CD4-positive, alpha-beta T cell treated with Interleukin-17A for 1 hour (primary cell): Measurements from ENCODE around the gene DNAJC30.
"Not testable (repeated sequence)": the region's sequence is repeated elsewhere in the genome, so short reads cannot be mapped to it uniquely, and the experiment has no call there.

ENCODE experiments used
- DNase-seq: peaks from one replicate; pipeline ENCODE4 v3.0.0-alpha.2; 2020

The DNAJC30 gene

DNA sequence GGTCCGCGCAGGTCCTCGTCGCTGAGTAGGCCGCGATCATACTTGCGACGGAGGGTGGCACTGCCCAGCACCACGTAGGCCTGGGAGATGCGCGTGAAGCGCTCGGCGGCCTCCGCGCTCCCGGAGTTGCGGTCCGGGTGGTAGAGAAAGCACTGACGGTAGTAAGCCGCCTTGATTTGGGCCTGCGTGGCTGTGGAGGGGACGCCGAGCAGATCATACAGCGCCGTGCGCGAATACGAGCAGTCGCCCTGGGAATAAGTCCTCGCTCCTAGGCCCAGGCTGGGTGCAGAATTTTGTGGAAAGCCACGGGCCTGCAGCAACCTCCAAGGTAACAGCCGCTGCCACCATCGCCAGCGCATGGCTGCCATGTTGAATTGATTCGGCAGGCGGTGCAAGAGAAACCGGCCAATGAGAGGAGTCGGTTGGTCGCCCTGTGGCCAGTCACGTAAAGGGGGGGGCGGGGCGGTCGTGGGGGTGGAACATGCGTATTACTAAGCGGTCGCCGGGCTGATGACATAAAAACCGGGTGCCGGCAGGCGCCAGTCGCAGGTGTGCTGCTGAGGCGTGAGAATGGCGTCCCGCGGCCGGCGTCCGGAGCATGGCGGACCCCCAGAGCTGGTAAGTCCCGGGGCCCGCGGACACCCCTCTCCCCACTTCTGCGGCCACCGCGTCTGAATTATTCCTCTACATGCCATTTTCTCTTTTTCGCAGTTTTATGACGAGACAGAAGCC lies at the start of gene DNAJC30, which contains the start of gene BUD23:
DNAJC30 (minus strand) TSS at position 398 of the 732 bp plus-strand sequence; CDS start at position 368, 30 bp downstream.
BUD23 (plus strand) TSS at position 542 of the 732 bp plus-strand sequence; CDS start at position 571, 29 bp downstream.
- DNase-seq = peak; percentile 96

- DNase-seq = no peak
Measured at GRCh38 chr7:73732397-73732796, 49.1 kb upstream of the DNAJC30 start.

GRCh38 chr7:73730485-73730884 lies 47.2 kb upstream of the DNAJC30 start:
- DNase-seq = no peak

DNA sequence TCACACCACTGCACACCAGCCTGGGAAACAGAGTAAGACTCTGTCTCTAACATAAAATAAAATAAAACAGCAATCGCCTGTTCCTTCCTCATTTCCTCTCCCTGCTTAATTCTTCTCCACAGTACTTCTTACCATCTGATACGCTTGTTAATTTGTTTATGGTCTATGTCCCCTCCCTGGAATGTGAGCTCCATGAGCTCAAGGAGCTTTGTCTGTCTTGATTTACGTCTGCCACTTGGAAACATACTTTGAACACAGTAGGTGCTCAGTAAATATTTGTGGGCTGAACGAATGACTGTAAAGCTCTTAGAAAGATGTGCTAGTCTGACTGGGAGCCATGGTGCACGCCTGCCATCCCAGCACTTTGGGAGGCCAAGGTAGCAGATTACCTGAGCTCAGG lies 45.3 kb upstream of the DNAJC30 start:
- no peak for DNase-seq

GRCh38 chr7:73727952-73728351 lies 44.7 kb upstream of the DNAJC30 start:
- DNase-seq = no peak

DNA sequence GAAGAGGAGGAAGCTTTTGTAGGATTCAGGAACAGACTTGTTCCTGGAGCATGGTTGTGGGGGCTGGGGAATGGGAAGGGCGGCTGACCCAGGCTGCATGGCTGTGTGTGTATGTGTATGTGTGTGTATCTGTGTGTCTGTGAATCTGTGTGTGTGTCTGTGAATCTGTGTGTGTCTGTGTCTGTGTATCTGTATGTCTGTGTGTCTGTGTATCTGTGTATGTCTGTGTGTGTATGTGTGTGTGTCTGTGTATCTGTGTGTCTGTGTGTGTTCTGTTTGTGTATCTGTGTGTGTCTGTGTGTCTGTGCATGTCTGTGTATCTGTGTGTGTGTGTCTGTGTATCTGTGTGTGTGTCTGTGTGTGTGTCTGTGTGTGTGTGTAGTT lies 42.8 kb upstream of the DNAJC30 start:
- DNase-seq = no peak

- no peak for DNase-seq
Measured at GRCh38 chr7:73723813-73724212, 40.6 kb upstream of the DNAJC30 start.

- no peak for DNase-seq
Measured at GRCh38 chr7:73722785-73723184, 39.5 kb upstream of the DNAJC30 start.

DNA sequence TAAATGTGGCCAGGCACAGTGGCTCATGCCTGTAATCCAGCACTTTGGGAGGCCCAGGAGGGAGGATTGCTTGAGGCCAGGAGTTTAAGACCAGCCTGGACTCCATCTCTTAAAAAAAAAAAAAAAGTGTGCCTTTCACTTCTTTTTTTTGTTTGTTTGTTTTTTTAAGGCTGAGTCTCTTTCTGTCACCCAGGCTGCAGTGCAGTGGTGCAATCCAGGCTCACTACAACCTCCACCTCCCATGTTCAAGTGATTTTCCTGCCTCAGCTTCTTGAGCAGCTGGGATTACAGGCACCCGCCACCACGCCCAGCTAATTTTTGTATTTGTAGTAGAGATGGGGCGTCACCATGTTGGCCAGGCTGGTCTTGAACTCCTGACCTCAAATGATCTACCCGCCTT lies 38.9 kb upstream of the DNAJC30 start:
- not testable (repeated sequence) for DNase-seq

DNA sequence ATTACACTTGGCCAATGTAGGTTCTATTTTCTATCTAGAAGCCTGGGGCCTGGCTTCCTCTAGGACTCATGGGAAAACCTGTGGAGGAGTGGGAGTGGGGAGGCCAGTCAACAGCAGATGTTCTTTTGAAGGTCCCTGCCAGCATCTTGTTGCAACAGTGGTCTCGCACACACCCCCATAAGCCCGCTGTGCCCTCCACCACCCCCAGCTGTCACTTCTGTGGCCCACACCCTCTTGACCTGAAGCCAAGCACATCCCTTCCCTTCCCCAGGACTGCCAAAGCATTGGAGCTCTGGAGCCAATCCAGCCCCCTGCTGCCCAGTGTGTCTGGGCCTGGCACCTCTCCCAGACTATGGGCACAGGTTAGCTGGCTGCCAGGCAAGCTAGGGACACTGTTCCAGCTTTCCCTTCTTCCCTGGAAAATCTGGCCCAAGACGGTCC lies 38.1 kb upstream of the DNAJC30 start:
- DNase-seq = no peak

DNA sequence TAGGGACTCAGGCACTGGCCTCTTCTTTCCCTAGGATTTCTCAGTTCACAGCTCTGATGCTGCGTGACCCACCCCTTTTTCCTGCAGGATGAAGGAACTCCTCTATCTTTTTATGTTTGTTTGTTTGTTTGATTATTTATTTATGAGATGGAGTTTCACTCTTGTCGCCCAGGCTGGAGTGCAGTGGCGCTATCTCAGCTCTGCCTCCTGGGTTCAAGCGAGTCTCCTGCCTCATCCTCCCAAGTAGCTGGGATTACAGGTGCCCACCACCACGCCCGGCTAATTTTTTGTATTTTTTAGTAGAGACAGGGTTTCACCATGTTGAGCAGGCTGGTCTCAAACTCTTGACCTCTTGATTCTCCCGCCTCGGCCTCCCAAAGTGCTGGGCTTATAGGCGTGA lies 37.2 kb upstream of the DNAJC30 start:
- DNase-seq = not testable (repeated sequence)

GRCh38 chr7:73719806-73720169 lies 36.5 kb upstream of the DNAJC30 start:
- no peak for DNase-seq

GRCh38 chr7:73718905-73719805 lies 35.9 kb upstream of the DNAJC30 start, which contains the start of gene STX1A:
TSS of gene STX1A (minus strand) at chr7:73719669. CDS start at chr7:73719631, 38 bp downstream.
- peak; percentile 73 for DNase-seq

DNA sequence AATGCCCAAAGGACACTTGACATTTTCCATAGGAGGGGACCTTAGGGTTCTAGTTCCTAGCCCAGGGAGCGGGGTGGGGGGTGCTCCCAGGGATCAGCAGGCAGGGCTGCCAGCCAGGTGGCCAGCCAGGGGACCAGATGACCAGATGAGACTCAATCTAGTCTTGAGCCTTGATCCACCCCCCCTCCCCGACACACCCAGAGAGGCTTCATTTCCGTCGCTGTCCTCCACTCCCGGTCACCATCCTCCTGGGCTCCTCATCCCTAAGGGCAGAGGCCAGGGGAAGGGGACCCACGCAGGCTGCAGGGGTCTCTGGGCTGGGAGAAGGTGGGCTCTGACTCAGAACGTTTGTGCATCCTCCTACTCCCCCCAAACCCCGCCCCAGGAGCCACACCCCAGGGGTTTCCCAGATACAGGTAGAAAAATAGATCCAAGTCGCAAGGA lies 35.2 kb upstream of the DNAJC30 start:
- DNase-seq = peak; percentile 28

GRCh38 chr7:73717991-73718405 lies 34.7 kb upstream of the DNAJC30 start:
- DNase-seq = peak; percentile 78

GRCh38 chr7:73717025-73717807 lies 34.0 kb upstream of the DNAJC30 start:
- DNase-seq = no peak

DNA sequence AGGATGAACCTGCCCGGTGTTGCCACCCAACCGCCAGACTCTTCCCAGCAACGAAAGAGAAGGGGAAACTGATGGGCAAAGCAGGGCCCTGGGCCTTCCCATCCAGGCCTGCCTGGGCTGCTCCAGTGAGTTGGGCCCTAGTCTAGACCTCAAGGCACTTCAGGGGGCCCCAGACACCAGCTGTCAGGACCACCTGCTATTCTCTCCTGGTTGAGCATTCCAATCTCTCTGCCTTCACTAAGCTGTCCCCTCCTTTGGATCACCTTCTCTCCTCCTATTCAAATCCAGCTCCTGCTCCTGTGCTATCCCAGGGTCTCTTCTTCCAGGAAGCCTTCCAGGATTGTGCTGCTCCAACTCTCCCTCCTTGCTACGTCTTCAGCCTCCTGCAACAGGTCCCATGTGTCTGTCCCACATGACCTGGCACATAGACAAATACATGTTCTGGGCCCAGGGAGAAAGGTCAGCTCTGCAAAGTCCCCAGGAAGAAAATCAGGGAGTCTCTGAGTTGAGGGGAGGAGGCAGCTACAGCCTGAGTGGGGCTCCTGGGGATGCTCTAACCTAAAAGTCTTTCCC lies 33.2 kb upstream of the DNAJC30 start:
- DNase-seq = no peak

DNA sequence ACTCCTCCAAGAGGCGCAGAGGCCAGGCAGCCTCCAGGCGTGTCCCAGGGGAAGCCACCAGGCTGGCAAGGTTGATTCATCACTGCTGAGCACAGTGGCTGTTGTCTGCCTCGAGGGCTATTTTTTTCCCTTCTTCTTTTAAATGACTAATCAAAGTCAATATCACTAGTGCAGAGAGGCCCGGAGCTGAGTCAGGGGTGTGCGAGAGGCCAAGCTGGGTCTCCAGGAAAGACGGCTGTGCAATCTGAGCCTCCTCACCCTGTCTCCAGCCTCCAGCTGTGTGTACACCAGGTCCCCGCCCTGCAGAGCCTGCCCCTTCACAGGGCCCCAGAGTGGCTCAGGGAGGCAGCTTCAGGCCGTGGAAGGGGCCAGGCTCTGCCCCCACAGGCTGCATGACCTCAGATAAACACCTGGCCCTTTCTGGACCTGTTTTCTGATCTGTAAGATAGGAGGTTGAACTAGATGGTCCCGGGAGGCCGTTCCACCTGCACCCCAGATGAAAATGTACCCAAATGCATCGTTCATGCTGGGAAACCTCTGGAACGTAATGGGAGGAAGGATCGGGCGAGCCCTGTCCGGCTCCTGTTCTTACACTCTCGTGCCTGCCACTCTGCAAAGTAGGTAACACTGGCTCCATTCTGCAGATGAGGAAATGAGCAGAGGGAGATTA lies 32.5 kb upstream of the DNAJC30 start:
- DNase-seq = no peak

GRCh38 chr7:73713319-73713718 lies 30.1 kb upstream of the DNAJC30 start:
- DNase-seq = not testable (repeated sequence)

DNA sequence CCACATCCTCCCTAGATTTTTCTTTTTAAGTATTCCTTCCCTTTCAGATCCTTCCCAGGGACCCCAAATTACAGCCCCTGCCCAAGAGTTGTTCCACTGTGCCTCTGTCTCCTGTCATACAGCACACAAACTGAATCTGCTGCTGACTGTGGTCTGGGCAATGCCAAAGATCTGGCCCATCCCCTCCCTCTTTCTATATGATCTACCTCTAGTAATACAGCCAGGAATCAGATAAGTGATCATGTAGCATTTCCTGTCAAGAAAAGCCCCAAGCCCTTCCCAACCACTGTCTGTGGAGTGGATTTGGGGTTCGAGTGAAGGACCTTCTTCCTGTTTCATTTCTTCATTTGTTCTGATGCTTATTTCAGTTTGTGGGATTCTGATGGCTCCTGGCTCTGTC lies 29.5 kb upstream of the DNAJC30 start:
- no peak for DNase-seq

GRCh38 chr7:73708961-73709549 lies 25.8 kb upstream of the DNAJC30 start:
- no peak for DNase-seq
